NT2/D1 (cell line): ENCODE data around the gene RABGAP1.

ENCODE experiments used
- SUZ12 ChIP-seq: IDR thresholded peaks from 2 replicates; pipeline ENCODE4 v1.6.1; 2011; ENCODE audit not compliant: insufficient read length, insufficient read depth; ENCODE audit errors: extremely low read depth
- YY1 ChIP-seq: IDR thresholded peaks from 2 replicates; pipeline ENCODE4 v1.6.1; 2011; ENCODE audit not compliant: insufficient read length, insufficient read depth
- ZNF274 ChIP-seq: IDR thresholded peaks from 2 replicates; pipeline ENCODE4 v1.6.1; 2011; ENCODE audit warnings: mild to moderate bottlenecking, low read depth, low read length

DNA sequence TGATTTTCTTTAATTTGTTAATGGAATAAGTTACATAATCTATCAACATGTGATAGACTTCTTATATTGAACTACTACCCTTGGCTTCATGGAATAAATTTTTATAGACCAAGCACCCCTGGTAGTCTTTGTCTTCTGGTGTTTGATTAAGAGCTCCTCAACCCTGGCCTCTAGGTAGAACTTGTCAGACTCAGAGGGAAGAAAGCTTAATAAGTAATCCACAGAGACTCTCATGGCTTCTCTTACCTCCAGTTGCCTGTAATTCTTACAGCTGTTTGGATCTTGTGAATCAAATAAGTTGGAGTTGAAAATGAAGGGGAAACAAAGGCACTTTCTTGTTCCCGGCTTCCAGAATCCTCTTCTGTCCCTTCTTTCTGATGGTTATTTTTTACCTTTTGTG lies 85.6 kb downstream of the RABGAP1 start:
- TF ChIP-seq ZNF274 (no peak), YY1 (no peak), SUZ12 (no peak)
